SW 1271 (cell line): ENCODE measurements around the gene TEX55.
"Not testable (repeated sequence)": the region's sequence is repeated elsewhere in the genome, so short reads cannot be mapped to it uniquely, and the experiment has no call there.

Experiments used
- DNase-seq, 2 experiments: peaks; one replicate each; lab custom pipeline; 2025; lab: John Stamatoyannopoulos, UW

TEX55 gene

GRCh38 chr3:119160815-119161214 lies 14.8 kb downstream of the TEX55 start:
- DNase-seq = no peak

- DNase-seq = no peak
Observed at GRCh38 chr3:119161240-119161639, 15.3 kb downstream of the TEX55 start.

DNA sequence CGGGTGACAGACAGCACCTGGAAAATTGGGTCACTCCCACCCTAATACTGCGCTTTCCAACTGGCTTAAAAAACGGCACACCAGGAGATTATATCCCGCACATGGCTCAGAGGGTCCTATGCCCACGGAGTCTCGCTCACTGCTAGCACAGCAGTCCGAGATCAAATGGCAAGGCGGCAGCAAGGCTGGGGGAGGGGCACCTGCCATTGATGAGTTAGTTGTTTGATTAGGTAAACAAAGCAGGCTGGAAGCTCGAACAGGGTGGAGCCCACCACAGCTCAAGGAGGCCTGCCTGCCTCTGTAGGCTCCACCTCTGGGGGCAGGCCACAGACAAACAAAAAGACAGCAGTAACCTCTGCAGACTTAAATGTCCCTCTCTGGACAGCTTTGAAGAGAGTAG lies 18.8 kb downstream of the TEX55 start:
- not testable (repeated sequence) for DNase-seq

GRCh38 chr3:119170821-119171220 lies 24.9 kb downstream of the TEX55 start:
- DNase-seq = no peak

- no peak for DNase-seq
Observed at GRCh38 chr3:119173325-119173724, 27.4 kb downstream of the TEX55 start, which contains the start of gene UPK1B. Gene UPK1B (plus strand): TSS chr3:119173598. CDS start chr3:119186742, 13,144 bp downstream.

DNA sequence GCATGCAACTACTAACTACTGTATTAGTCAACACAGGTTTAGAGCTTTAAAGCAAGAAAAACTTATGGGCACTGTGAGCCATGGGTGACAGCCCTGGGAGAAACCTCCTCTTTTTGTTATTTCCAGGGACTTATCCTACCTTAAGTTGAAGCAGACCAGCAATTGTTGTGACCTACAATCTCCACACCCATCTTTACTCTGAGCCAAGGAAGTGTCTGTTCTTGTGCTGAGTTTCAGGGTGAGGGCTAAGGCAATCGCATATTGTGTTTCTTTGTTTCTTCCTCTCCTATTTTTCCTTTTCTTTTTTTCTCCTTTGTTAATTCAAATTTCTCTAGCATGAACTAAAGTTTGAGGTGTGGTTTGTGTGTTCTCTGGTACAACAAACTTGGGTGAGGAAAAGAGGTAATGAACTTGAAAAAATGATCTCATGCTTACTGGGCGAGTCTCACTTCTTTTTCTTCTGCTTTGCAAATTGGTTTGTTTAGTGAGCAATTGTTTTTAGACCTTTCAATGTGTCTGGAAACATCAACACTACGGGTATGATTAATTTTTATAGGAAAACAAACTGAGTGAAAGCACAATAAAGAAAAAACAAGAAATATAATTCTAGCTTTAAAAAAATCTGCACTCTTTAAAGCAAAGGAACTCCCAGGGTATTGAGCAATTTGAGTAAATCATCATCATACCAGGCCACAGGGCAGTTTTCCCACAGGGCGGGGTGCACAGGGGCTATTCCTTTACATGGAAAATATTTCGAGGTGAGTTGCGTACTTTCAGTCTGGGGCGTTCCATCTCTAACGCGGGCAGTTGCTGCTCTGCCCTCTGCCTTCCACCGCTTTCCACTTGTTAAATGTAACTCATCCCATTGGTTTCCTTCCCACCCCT lies 30.1 kb downstream of the TEX55 start:
- no peak for DNase-seq

DNA sequence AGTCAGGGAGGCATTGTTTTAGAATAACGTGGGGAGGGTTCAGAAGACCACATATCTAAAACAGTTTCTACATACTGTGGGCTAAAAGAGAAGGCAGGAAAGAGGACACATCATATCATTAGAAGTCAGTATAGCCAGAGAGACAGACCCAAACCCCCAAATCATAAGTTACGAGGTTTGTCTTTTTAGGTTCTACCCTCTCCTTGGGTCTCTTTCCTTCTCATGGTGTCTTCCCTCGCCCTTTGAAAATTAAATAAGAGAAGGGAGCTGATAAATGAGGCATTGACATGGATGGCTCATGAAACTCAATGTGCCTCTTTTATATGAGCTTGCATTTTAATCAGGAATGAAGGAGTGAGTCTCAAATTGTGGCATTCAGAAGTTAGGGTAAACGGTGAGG lies 30.8 kb downstream of the TEX55 start:
- DNase-seq = no peak

GRCh38 chr3:119177321-119177720 lies 31.4 kb downstream of the TEX55 start:
- no peak for DNase-seq

- DNase-seq = no peak
Observed at GRCh38 chr3:119181765-119182164, 35.8 kb downstream of the TEX55 start.

DNA sequence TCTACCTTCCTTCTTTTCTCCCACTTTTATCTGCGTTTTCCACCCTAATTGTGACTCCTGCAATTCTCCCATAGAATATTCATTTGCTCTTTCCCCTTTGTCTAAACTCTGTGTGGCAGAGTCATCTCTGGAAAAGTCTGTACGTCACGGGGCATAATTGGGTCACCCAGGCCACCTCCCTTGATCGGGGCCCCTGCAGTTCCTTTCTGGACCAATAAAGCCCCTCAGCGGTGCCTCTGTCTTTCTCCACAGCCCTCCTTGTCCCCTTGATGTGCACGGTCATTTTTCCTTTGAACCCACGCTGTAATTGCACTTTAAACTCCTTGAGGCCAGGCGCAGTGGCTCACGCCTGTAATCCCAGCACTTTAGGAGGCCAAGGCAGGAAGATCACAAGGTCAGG lies 38.1 kb downstream of the TEX55 start:
- DNase-seq = no peak

DNA sequence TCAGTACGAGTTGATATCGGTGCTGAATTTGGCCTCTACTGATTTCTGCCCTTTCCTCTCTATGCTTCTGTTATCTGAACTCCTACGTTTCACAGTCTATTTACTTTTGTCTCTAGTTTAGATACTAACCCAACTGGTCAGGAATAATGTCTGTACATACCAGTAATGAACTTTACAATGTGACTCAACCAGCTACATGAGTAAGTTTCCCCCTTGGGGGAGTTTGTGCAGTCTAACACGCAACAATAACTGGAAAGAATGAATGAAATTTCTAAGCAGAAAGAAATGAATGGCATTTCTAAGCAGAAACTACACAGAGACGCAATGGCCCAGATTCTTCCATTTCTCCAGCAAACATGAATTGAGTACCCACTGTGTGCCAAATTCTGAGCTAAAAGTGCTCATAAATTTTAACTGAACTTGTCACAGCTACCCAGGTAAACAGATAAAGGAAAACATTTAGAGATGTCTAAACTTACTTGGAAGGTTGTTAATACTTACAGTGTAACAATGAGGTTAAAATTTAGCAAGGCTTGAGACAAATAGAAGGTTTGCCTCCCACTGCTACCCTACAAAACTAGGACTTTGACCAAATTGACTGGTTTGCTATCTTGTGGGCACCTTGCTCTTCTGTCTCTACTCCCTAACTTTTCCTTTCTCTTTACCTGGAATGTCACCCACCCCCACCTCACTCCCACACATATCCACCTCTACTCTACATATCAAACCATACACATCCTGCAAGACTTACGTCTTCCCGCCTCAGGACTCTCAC lies 39.0 kb downstream of the TEX55 start:
- no peak for DNase-seq

DNA sequence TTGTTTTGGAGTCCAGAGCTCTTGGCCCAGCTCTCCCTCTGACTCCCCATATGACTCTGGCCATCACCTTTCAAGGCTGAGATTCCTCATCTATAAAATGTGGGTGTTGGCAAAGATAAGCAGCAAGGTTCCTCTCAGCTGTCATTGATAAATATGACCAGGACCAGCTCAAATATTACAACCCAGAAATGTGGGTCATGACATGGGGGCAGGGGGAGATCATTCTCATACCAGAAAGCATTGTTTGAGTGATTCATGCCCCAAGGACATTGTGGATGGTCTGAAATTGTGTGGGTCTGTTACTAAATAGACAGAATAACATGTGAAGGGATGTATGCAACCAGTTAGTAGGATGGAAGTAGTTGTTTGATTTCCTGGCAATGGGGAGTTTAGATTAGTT lies 41.3 kb downstream of the TEX55 start:
- DNase-seq = no peak

DNA sequence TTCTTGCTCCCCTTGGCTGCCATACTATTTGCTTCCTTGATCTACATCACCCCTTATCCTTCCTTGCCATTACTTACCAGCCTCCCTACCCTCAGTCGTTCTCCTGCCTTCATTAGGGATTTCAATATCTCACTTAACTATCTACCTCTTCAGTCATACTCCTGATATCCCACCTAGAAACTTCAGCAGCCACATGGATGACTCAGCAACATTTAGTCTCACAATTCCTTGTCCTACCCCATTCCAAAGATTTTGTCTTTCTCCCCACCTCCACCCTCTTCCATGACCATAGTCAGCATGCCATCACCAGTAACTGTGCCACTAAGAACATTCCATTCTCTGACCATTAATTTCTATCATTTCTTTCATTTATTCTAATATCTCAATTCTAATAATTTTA lies 45.8 kb downstream of the TEX55 start:
- DNase-seq = no peak

DNA sequence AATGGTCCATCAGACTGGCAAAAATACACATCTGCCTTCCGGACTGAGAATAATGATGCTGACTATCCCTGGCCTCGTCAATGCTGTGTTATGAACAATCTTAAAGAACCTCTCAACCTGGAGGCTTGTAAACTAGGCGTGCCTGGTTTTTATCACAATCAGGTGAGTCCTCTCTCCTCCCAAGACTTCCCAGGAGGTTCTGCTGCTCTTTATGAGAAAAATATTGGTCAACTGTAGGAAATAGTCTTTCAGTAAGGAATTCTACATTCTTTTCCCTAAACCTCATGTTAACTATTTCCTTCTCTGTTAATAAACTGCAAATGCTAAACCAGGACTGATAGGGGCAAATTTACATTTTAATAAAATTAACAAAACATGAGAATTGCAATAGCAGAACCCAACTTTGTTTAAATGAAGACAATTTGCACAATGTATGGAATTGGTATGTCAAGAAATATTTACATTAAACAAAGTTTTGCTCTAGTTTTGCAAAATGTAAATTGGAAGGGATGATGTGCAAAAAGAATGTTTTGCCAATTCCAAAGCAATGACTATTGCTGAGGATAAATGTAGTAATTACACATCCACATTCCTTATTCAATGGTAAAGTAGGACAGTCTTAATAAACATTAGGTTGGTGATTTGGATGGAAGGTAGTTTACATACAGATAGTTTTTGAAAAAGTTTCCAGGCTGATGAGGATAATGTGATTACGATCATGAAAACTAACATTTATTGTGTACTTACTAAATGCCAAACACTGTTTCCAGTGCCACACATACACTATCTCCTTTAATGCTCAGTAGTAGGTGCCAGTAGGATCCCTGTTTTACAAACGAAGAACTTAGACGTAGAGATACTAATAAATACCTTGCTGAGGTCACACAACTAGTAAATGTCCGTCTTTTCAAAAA lies 48.5 kb downstream of the TEX55 start:
- DNase-seq = no peak

DNA sequence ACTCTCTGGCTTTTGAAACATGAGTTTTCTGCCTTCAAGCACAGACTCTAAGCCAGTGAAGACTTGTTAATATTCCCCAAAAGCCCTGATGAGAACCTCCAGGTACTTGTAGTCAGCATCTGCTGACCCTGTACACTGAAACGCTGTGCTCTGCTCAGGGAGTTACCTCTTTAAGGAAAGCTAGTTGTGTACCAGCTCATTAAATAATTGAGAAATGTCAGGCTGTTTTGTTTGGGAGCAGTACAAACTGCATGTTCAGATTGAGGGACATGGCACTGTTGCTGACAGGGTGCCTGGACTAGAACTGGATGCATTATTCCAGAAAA lies 49.1 kb downstream of the TEX55 start:
- no peak for DNase-seq

GRCh38 chr3:119195911-119196310 lies 49.9 kb downstream of the TEX55 start:
- DNase-seq = no peak
